HCT116 (cell line): ENCODE results near the gene SIVA1. TPM values are rescaled to one million over a fixed set of nuclear protein-coding genes. Genes with fewer than 3 reads are reported as not detected.

Experiments
- ATAC-seq: fragments of 200-7000 bp; cut with Tn5 transposase; 2 replicates; pipeline ENCODE4 v1.9.1; 2020; ENCODE audit warnings: mild to moderate bottlenecking, moderate library complexity
- BruUV-seq: library from RNA; stranded (reverse); fragments of 400-500 nt; replicated peaks from 2 replicates; lab custom pipeline; 2021; lab: Mats Ljungman, UMichigan
- CTCF ChIA-PET: fragments of 300-600 bp; sonication (Branson Sonifier 250); formaldehyde crosslinking; loops from one replicate; lab custom pipeline; 2021; ENCODE audit warnings: antibody characterized with exemption; lab: Charles Lee
- POLR2A ChIA-PET: fragments of 300-600, 350-600 bp; sonication (Branson Sonifier 250); formaldehyde crosslinking; loops from one replicate; lab custom pipeline; 2021; ENCODE audit warnings: antibody characterized with exemption; lab: Charles Lee
- RAD21 ChIA-PET, 2 experiments: fragments of 300-600 bp; sonication (Branson Sonifier 250); formaldehyde crosslinking; loops; one replicate each; lab custom pipeline; 2023; ENCODE audit warnings: low total read pairs in 2 of 2; ENCODE audit not compliant: uncharacterized antibody in 2 of 2, unreplicated experiment in 2 of 2, low non-redundant PET in 1 of 2; lab: Charles Lee
- DNase-seq: peaks from one replicate; pipeline ENCODE4 v3.0.0-alpha.2; 2010; ENCODE audit warnings: low read depth, low spot score
- H2AFZ ChIP-seq: fragments of 200-600 bp; shearing (Covaris generic), sonication (generic); 2 replicates; pipeline ENCODE4 v1.6.1; 2017; ENCODE audit warnings: low read depth, mixed run types, mixed read lengths, antibody characterized with exemption, low read length; ENCODE audit not compliant: poor library complexity, severe bottlenecking
- H3K27ac ChIP-seq: 2 replicates; pipeline ENCODE4 v1.5.1; 2012; ENCODE audit warnings: low read depth, low read length
- H3K27me3 ChIP-seq: fragments of 200-600 bp; sonication (generic); 2 replicates; pipeline ENCODE4 v1.6.1; 2016; ENCODE audit warnings: mixed run types, low read length, mixed read lengths; ENCODE audit not compliant: insufficient read depth
- H3K36me3 ChIP-seq, 2 experiments: fragments of 200-500 bp in 1 of 2; fragments of 200-600 bp in 1 of 2; sonication (Bioruptor generic) in 1 of 2; sonication (generic) in 1 of 2; 2 replicates each; pipeline versions ENCODE4 v1.5.1 to v1.6.1; 2014 to 2016; ENCODE audit warnings: low read length in 2 of 2, inconsistent platforms in 1 of 2, mixed read lengths in 1 of 2, mixed run types in 1 of 2; ENCODE audit not compliant: insufficient read depth in 2 of 2, control insufficient read depth in 1 of 2
- H3K4me1 ChIP-seq, 2 experiments: fragments of 200-600 bp in 1 of 2; sonication (generic) in 1 of 2; 2 replicates each; pipeline versions ENCODE4 v1.5.1 to v1.6.1; 2012 to 2017; ENCODE audit warnings: low read length in 2 of 2, inconsistent platforms in 1 of 2, mild to moderate bottlenecking in 1 of 2, mixed read lengths in 1 of 2, mixed run types in 1 of 2, moderate library complexity in 1 of 2; ENCODE audit not compliant: insufficient read depth in 2 of 2, control insufficient read depth in 1 of 2
- H3K4me2 ChIP-seq: fragments of 200-600 bp; sonication (generic); 2 replicates; pipeline ENCODE4 v1.6.1; 2017; ENCODE audit warnings: mixed run types, low read length, mixed read lengths
- H3K4me3 ChIP-seq, 2 experiments: fragments of 200-600 bp in 1 of 2; sonication (generic) in 1 of 2; replicated peaks in 1 of 2; 2 replicates each; pipeline ENCODE4 v1.5.1; 2011 to 2016; ENCODE audit warnings: low read length in 2 of 2, control low read depth in 1 of 2, low read depth in 1 of 2, mild to moderate bottlenecking in 1 of 2, mixed read lengths in 1 of 2, mixed run types in 1 of 2
- H3K79me2 ChIP-seq: fragments of 200-600 bp; sonication (generic); 2 replicates; pipeline ENCODE4 v1.6.1; 2017; ENCODE audit warnings: mild to moderate bottlenecking, mixed run types, low read length, moderate library complexity, mixed read lengths; ENCODE audit not compliant: insufficient read depth
- H3K9ac ChIP-seq: fragments of 200-600 bp; sonication (generic); 2 replicates; pipeline ENCODE4 v1.6.1; 2016; ENCODE audit warnings: low read length, mixed read lengths
- H3K9me2 ChIP-seq: fragments of 200-600 bp; sonication (generic), shearing (Covaris generic); 2 replicates; pipeline ENCODE4 v1.6.1; 2017; ENCODE audit warnings: mixed run types, mild to moderate bottlenecking, moderate library complexity; ENCODE audit not compliant: insufficient read depth
- H3K9me3 ChIP-seq, 2 experiments: fragments of 200-500 bp in 1 of 2; fragments of 200-600 bp in 1 of 2; sonication (Bioruptor generic) in 1 of 2; sonication (generic) in 1 of 2; 2 replicates each; pipeline ENCODE4 v1.6.1; 2014 to 2017; ENCODE audit warnings: low read length in 2 of 2, mixed read lengths in 2 of 2, inconsistent platforms in 1 of 2, low read depth in 1 of 2, mild to moderate bottlenecking in 1 of 2, mixed run types in 1 of 2, moderate library complexity in 1 of 2; ENCODE audit not compliant: control insufficient read depth in 1 of 2, insufficient read depth in 1 of 2
- H4K20me1 ChIP-seq: fragments of 200-600 bp; sonication (generic), shearing (Covaris generic); 2 replicates; pipeline ENCODE4 v1.6.1; 2017; ENCODE audit warnings: mixed run types, mild to moderate bottlenecking, moderate library complexity; ENCODE audit not compliant: insufficient read depth
- CBX3 ChIP-seq: IDR thresholded peaks from 2 replicates; pipeline ENCODE4 v1.6.1; 2012; ENCODE audit warnings: low read depth
- CEBPB ChIP-seq: IDR thresholded peaks from 2 replicates; pipeline ENCODE4 v1.6.1; 2012; ENCODE audit warnings: low read depth
- ELF1 ChIP-seq: IDR thresholded peaks from 2 replicates; pipeline ENCODE4 v1.6.1; 2012; ENCODE audit warnings: low read depth, borderline replicate concordance
- EZH2phosphoT487 ChIP-seq: fragments of 200-600 bp; IDR thresholded peaks from 2 replicates; pipeline ENCODE4 v1.6.1; 2018; ENCODE audit warnings: antibody characterized with exemption, borderline replicate concordance
- FOSL1 ChIP-seq: IDR thresholded peaks from 2 replicates; pipeline ENCODE4 v1.6.1; 2012; ENCODE audit warnings: low read depth
- MAX ChIP-seq: IDR thresholded peaks from 2 replicates; pipeline ENCODE4 v1.6.1; 2012
- POLR2A ChIP-seq: IDR thresholded peaks from 2 replicates; pipeline ENCODE4 v1.7.0; 2011; ENCODE audit warnings: borderline replicate concordance; ENCODE audit not compliant: insufficient read depth, insufficient read length; ENCODE audit errors: extremely low read depth
- RAD21 ChIP-seq: IDR thresholded peaks from 2 replicates; pipeline ENCODE4 v1.6.1; 2012; ENCODE audit warnings: low read depth, mild to moderate bottlenecking
- SIN3A ChIP-seq: IDR thresholded peaks from 2 replicates; pipeline ENCODE4 v1.6.1; 2012; ENCODE audit warnings: low read depth
- SP1 ChIP-seq: IDR thresholded peaks from 2 replicates; pipeline ENCODE4 v1.6.1; 2012; ENCODE audit warnings: low read depth
- SRF ChIP-seq: IDR thresholded peaks from 2 replicates; pipeline ENCODE4 v1.6.1; 2012; ENCODE audit warnings: low read depth
- YY1 ChIP-seq: IDR thresholded peaks from 2 replicates; pipeline ENCODE4 v1.6.1; 2011; ENCODE audit warnings: low read length, low read depth, moderate library complexity, mild to moderate bottlenecking; ENCODE audit not compliant: insufficient replicate concordance; ENCODE audit errors: extremely low read depth
- ZBTB33 ChIP-seq: IDR thresholded peaks from 2 replicates; pipeline ENCODE4 v1.6.1; 2011; ENCODE audit warnings: mild to moderate bottlenecking, low read length, moderate library complexity; ENCODE audit not compliant: insufficient replicate concordance; ENCODE audit errors: extremely low read depth
- ZFX ChIP-seq: fragments of 450-650 bp; IDR thresholded peaks from 2 replicates; pipeline ENCODE4 v1.6.1; 2017
- ZNF274 ChIP-seq: fragments of 200-500 bp; sonication (Bioruptor generic); IDR thresholded peaks from 2 replicates; pipeline ENCODE4 v1.6.1; 2014; ENCODE audit warnings: mild to moderate bottlenecking, low read depth, low read length, inconsistent platforms
- intact Hi-C: fragments of 100-400 bp; cut with micrococcal nuclease; formaldehyde crosslinking; loops from 2 replicates; pipeline ENCODE4 v1.10.0; 2022
- total RNA-seq: library from RNA; stranded (reverse); gene quantifications from one replicate; pipeline ENCODE4 v1.2.1, GENCODE V29; 2021; ENCODE audit not compliant: unreplicated experiment

Gene SIVA1
- total RNA-seq, 1 experiment from 2014 or later, result 141 TPM

GRCh38 chr14:104715871-104716270 lies 37.1 kb upstream of the SIVA1 start:
- H3K27me3 ChIP-seq, result no peaks in the 10 kb centered on the region
- no peak overlapping the region for H2AFZ ChIP-seq
- H3K36me3 ChIP-seq, result peaks cover 6 to 37% of the 10 kb centered on the region in 2 experiments; a peak in 3 of 4 replicates
- DNase-seq (no peak), ATAC-seq (no peak)
- H3K4me3 ChIP-seq, result no peak overlapping the region
- CTCF ChIA-PET, result interaction anchor here (1.0 kb wide), 1 partner anchor 9 kb away, joined by 3 read pairs; no protein-coding TSS in a partner anchor
- no peaks in the 10 kb centered on the region for H4K20me1 ChIP-seq
- no peak overlapping the region for H3K4me2 ChIP-seq
- no peaks in the 10 kb centered on the region for H3K79me2 ChIP-seq
- BruUV-seq, result no TSS peak
- TF ChIP-seq YY1 (no peak), ZFX (no peak), SIN3A (no peak), RAD21 (no peak), ELF1 (no peak), MAX (no peak)
- H3K9ac ChIP-seq, result no peak overlapping the region
- no peaks in the 10 kb centered on the region for H3K9me3 ChIP-seq
- intact Hi-C loops, result no loop called here
- POLR2A ChIA-PET, result no interaction called here
- no peaks in the 10 kb centered on the region for H3K9me2 ChIP-seq
- RAD21 ChIA-PET, result no interaction called here
- no peaks in the 10 kb centered on the region for H3K4me1 ChIP-seq
- no peak overlapping the region for H3K27ac ChIP-seq

- Histone ChIP-seq H3K36me3 (peaks cover under 1 to 31% of the 10 kb centered on the region in 2 experiments; a peak in 3 of 4 replicates), H4K20me1 (no peaks in the 10 kb centered on the region), H3K27me3 (no peaks in the 10 kb centered on the region), H3K9me2 (no peaks in the 10 kb centered on the region), H3K79me2 (no peaks in the 10 kb centered on the region), H3K9me3 (no peaks in the 10 kb centered on the region), H3K4me1 (no peaks in the 10 kb centered on the region), H2AFZ (no peak overlapping the region), H3K27ac (no peak overlapping the region), H3K4me2 (no peak overlapping the region), H3K4me3 (no peak overlapping the region), H3K9ac (no peak overlapping the region)
- ChIA-PET POLR2A (no interaction called here), CTCF (no interaction called here), RAD21 (no interaction called here)
- no TSS peak for BruUV-seq
- DNase-seq, result no peak
- TF ChIP-seq SRF (no peak), RAD21 (no peak), CBX3 (no peak), ZNF274 (no peak), EZH2phosphoT487 (no peak), YY1 (no peak), SP1 (no peak), POLR2A (no peak), CEBPB (no peak), FOSL1 (no peak), ZBTB33 (no peak)
- intact Hi-C loops, result no loop called here
- no peak for ATAC-seq
Measured at GRCh38 chr14:104717137-104717536, 35.8 kb upstream of the SIVA1 start.
